SK-N-SH treated with all-trans-retinoic acid at 6 μM for 48 hours (cell line): ENCODE measurements around the gene TRIM54.

ENCODE experiments used
- ATAC-seq: fragments of 200-7000 bp; cut with Tn5 transposase; 3 replicates; pipeline ENCODE4 v1.9.1; 2020; ENCODE audit warnings: mild to moderate bottlenecking, moderate library complexity
- ARNTL ChIP-seq: fragments of 450-650 bp; formaldehyde crosslinking; IDR thresholded peaks from 2 replicates; pipeline ENCODE4 v1.5.0; 2020; ENCODE audit warnings: low read depth, mild to moderate bottlenecking, moderate library complexity, borderline replicate concordance
- CSDC2 ChIP-seq: fragments of 250-450 bp; sonication (Bioruptor Pico); IDR thresholded peaks from 2 replicates; pipeline ENCODE4 v1.5.0; 2020; ENCODE audit warnings: mild to moderate bottlenecking, moderate library complexity
- CSRNP3 ChIP-seq: fragments of 250-450 bp; sonication (Bioruptor Pico); IDR thresholded peaks from 2 replicates; pipeline ENCODE4 v1.5.1; 2021; ENCODE audit warnings: mild to moderate bottlenecking, moderate library complexity
- GLIS3 ChIP-seq: fragments of 250-450 bp; sonication (Bioruptor Pico); IDR thresholded peaks from 2 replicates; pipeline ENCODE4 v1.5.0; 2020; ENCODE audit warnings: mild to moderate bottlenecking, moderate library complexity
- ISL1 ChIP-seq: fragments of 250-450 bp; sonication (Bioruptor Pico); IDR thresholded peaks from 2 replicates; pipeline ENCODE4 v2.1.2; 2022; ENCODE audit warnings: mild to moderate bottlenecking, moderate library complexity
- PATZ1 ChIP-seq: fragments of 250-450 bp; sonication (Bioruptor Pico); IDR thresholded peaks from 2 replicates; pipeline ENCODE4 v1.8.0; 2020; ENCODE audit warnings: mild to moderate bottlenecking, moderate library complexity, borderline replicate concordance
- POU6F1 ChIP-seq: fragments of 250-450 bp; sonication (Bioruptor Pico); IDR thresholded peaks from 2 replicates; pipeline ENCODE4 v1.8.0; 2021; ENCODE audit warnings: low read depth, mild to moderate bottlenecking, moderate library complexity, borderline replicate concordance
- PPARA ChIP-seq: fragments of 250-450 bp; sonication (Bioruptor Pico); IDR thresholded peaks from 2 replicates; pipeline ENCODE4 v1.5.0; 2020; ENCODE audit warnings: mild to moderate bottlenecking, borderline replicate concordance
- RARB ChIP-seq: fragments of 250-450 bp; sonication (Bioruptor Pico); IDR thresholded peaks from 2 replicates; pipeline ENCODE4 v1.8.0; 2021; ENCODE audit warnings: mild to moderate bottlenecking, moderate library complexity
- SNAI2 ChIP-seq: fragments of 250-450 bp; sonication (Bioruptor Pico); IDR thresholded peaks from 2 replicates; pipeline ENCODE4 v1.5.0; 2020; ENCODE audit warnings: mild to moderate bottlenecking, moderate library complexity
- TCF4 ChIP-seq: fragments of 250-450 bp; sonication (Bioruptor Pico); IDR thresholded peaks from 2 replicates; pipeline ENCODE4 v1.8.0; 2021; ENCODE audit warnings: mild to moderate bottlenecking, moderate library complexity, borderline replicate concordance
- TOX ChIP-seq: fragments of 250-450 bp; sonication (Bioruptor Pico); IDR thresholded peaks from 2 replicates; pipeline ENCODE4 v1.8.0; 2021; ENCODE audit warnings: mild to moderate bottlenecking, moderate library complexity, borderline replicate concordance
- TSHZ2 ChIP-seq: fragments of 250-450 bp; sonication (Bioruptor Pico); IDR thresholded peaks from 2 replicates; pipeline ENCODE4 v1.5.0; 2020; ENCODE audit warnings: mild to moderate bottlenecking, moderate library complexity
- ZC3H10 ChIP-seq: fragments of 250-450 bp; sonication (Bioruptor Pico); IDR thresholded peaks from 2 replicates; pipeline ENCODE4 v1.5.1; 2021; ENCODE audit warnings: mild to moderate bottlenecking, moderate library complexity
- ZFP3 ChIP-seq: fragments of 250-450 bp; sonication (Bioruptor Pico); IDR thresholded peaks from 2 replicates; pipeline ENCODE4 v1.5.0; 2020; ENCODE audit warnings: mild to moderate bottlenecking, moderate library complexity
- ZFP30 ChIP-seq: fragments of 450-650 bp; formaldehyde crosslinking; IDR thresholded peaks from 2 replicates; pipeline ENCODE4 v1.5.0; 2022; ENCODE audit warnings: mild to moderate bottlenecking, moderate library complexity
- ZNF565 ChIP-seq: fragments of 450-650 bp; formaldehyde crosslinking; conservative IDR thresholded peaks from 2 replicates; pipeline ENCODE4 v1.5.0; 2020; ENCODE audit warnings: low read depth, mild to moderate bottlenecking, moderate library complexity
- ZNF70 ChIP-seq: fragments of 450-650 bp; formaldehyde crosslinking; IDR thresholded peaks from 2 replicates; pipeline ENCODE4 v1.5.0; 2020; ENCODE audit warnings: mild to moderate bottlenecking, moderate library complexity
- ZNF8 ChIP-seq: fragments of 450-650 bp; formaldehyde crosslinking; IDR thresholded peaks from 2 replicates; pipeline ENCODE4 v1.5.0; 2020; ENCODE audit warnings: mild to moderate bottlenecking, moderate library complexity

The TRIM54 gene

DNA sequence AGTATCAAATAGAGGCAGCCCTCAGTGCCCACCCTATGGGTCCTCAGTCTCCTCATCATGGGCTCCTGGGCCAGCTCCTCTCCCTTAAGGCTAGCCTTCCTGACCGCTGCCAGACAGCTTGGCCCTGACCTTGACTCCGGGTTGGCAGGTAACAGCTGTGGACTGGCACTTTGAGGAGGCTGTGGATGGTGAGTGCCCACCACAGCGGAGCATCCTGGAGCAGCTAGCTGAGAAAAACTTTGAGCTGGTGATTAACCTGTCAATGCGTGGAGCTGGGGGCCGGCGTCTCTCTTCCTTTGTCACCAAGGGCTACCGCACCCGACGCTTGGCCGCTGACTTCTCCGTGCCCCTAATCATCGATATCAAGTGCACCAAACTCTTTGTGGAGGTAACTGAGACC is 46.1 kb upstream of the TRIM54 start:
- ATAC-seq, result no peak
- TF ChIP-seq ZFP30 (CRISPR knock-in tag), result no peak
- no peak for TF ChIP-seq ZC3H10 (CRISPR knock-in tag)
- no peak for TF ChIP-seq GLIS3 (CRISPR knock-in tag)
- TF ChIP-seq RARB, result no peak
- TF ChIP-seq ISL1 (CRISPR knock-in tag), result no peak
- TF ChIP-seq CSRNP3 (CRISPR knock-in tag), result no peak
- no peak for TF ChIP-seq TCF4 (CRISPR knock-in tag)
- no peak for TF ChIP-seq ZNF565
- TF ChIP-seq SNAI2 (CRISPR knock-in tag), result no peak
- TF ChIP-seq ZFP3 (CRISPR knock-in tag), result no peak
- TF ChIP-seq POU6F1 (CRISPR knock-in tag), result no peak
- TF ChIP-seq PATZ1 (CRISPR knock-in tag), result no peak
- TF ChIP-seq ZNF70 (CRISPR knock-in tag), result no peak

DNA sequence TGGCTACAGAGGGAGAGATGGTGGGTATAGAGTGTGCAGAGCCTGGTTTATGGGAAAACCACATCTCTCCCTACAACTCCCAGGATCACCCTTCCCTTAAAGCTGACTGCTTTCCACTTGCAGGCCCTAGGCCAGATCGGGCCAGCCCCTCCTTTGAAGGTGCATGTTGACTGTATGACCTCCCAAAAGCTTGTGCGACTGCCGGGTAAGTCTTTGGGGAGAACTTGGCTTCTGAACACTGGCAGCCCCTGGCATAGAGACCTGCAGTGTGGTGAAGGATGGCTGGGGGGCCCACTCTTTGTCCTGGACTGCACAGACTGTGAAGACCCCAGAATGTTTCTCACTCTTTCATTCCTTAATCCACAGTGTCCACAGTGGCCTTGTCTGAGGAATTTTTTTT is 45.6 kb upstream of the TRIM54 start:
- no peak for ATAC-seq
- TF ChIP-seq ZNF8 (CRISPR knock-in tag) (no peak), CSDC2 (no peak), TSHZ2 (CRISPR knock-in tag) (no peak), TOX (CRISPR knock-in tag) (no peak), ZFP30 (CRISPR knock-in tag) (no peak), SNAI2 (CRISPR knock-in tag) (no peak), ZFP3 (CRISPR knock-in tag) (no peak), ARNTL (CRISPR knock-in tag) (no peak)
- TF ChIP-seq, all 23 proteins: peak for 0

DNA sequence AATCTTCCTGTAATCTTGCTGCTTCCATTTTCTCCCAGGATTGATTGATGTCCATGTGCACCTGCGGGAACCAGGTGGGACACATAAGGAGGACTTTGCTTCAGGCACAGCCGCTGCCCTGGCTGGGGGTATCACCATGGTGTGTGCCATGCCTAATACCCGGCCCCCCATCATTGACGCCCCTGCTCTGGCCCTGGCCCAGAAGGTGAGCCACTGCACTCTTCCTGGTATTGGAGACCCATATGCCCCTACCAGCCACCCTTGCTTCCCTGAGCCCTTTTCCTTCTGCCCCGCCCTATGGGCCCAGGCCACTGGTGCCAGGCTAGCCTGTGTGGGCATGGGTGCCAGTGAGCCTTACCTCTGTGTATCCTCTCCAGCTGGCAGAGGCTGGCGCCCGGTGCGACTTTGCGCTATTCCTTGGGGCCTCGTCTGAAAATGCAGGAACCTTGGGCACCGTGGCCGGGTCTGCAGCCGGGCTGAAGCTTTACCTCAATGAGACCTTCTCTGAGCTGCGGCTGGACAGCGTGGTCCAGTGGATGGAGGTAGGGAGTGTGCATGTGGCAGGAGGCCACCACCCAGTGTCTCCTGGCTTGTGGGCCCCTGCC is 44.8 kb upstream of the TRIM54 start:
- no peak for TF ChIP-seq ISL1 (CRISPR knock-in tag)
- no peak for TF ChIP-seq ARNTL (CRISPR knock-in tag)
- TF ChIP-seq SNAI2 (CRISPR knock-in tag), result no peak
- no peak for TF ChIP-seq GLIS3 (CRISPR knock-in tag)
- TF ChIP-seq ZNF70 (CRISPR knock-in tag), result no peak
- no peak for TF ChIP-seq TCF4 (CRISPR knock-in tag)
- TF ChIP-seq ZC3H10 (CRISPR knock-in tag), result no peak
- no peak for TF ChIP-seq ZNF565
- TF ChIP-seq PPARA (CRISPR knock-in tag), result no peak
- TF ChIP-seq, all 23 proteins: peak for 0

DNA sequence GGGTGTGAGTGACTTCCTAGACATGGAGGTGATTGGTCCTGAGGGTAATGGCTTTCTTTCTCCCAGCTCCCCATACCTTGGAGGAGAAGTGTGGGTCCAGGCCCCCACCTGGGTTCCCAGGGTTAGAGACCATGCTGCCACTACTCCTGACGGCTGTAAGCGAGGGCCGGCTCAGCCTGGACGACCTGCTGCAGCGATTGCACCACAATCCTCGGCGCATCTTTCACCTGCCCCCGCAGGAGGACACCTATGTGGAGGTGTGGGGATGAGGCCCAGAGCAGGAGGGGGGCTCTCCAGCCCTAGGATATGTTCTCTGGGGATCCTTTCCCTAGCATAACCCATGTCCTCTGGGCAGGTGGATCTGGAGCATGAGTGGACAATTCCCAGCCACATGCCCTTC is 43.3 kb upstream of the TRIM54 start:
- no peak for ATAC-seq
- no peak for TF ChIP-seq TSHZ2 (CRISPR knock-in tag)

More for the DNA sequence above, 44.8 kb upstream of the TRIM54 start:
- no peak for ATAC-seq
